Kidney (tissue), 14 donors: ENCODE measurements around the gene SMURF1. TPM values are rescaled to one million over a fixed set of nuclear protein-coding genes. Genes with fewer than 3 reads are reported as not detected.

ENCODE experiments used
- DNase-seq, 5 donors: peaks; one replicate each; pipeline ENCODE4 v3.0.0-alpha.2; 2013 to 2020
- FAIRE-seq: peaks from 2 replicates; lab custom pipeline; 2012; peaks lifted over from hg19 to GRCh38; lab: Jason Lieb, UNC
- H3K27ac ChIP-seq, 2 donors: one replicate each; pipeline ENCODE4 v1.7.0; 2013; ENCODE audit warnings: low read depth in 2 of 2, low read length in 2 of 2, inconsistent platforms in 1 of 2
- H3K27me3 ChIP-seq: one replicate; pipeline ENCODE4 v1.7.1; 2013; ENCODE audit warnings: low read length, inconsistent platforms; ENCODE audit not compliant: control insufficient read depth, insufficient read depth
- H3K36me3 ChIP-seq, 3 donors: one replicate each; pipeline versions ENCODE4 v1.7.0 to v1.7.1; 2013; ENCODE audit warnings: low read length in 3 of 3, control low read depth in 1 of 3, inconsistent platforms in 1 of 3; ENCODE audit not compliant: insufficient read depth in 3 of 3, control insufficient read depth in 2 of 3
- H3K4me1 ChIP-seq, 3 donors: one replicate each; pipeline versions ENCODE4 v1.7.0 to v1.7.1; 2013; ENCODE audit warnings: low read length in 3 of 3, inconsistent platforms in 1 of 3, low read depth in 1 of 3; ENCODE audit not compliant: control insufficient read depth in 2 of 3, insufficient read depth in 2 of 3
- H3K4me3 ChIP-seq, 3 donors: one replicate each; pipeline versions ENCODE4 v1.7.0 to v1.8.1; 2013; ENCODE audit warnings: low read length in 3 of 3, control low read depth in 1 of 3, inconsistent platforms in 1 of 3
- H3K9ac ChIP-seq, 3 donors: one replicate each; pipeline versions ENCODE4 v1.7.0 to v1.7.1; 2013; ENCODE audit warnings: low read length in 3 of 3, control low read depth in 1 of 3, inconsistent platforms in 1 of 3
- H3K9me3 ChIP-seq, 3 donors: one replicate each; pipeline versions ENCODE4 v1.7.0 to v1.7.1; 2013; ENCODE audit warnings: low read length in 3 of 3, control low read depth in 1 of 3, inconsistent platforms in 1 of 3; ENCODE audit not compliant: control insufficient read depth in 2 of 3, insufficient read depth in 1 of 3
- CTCF ChIP-seq: IDR thresholded peaks from 3 replicates; pipeline ENCODE4 v1.5.1; 2012; ENCODE audit warnings: mild to moderate bottlenecking, moderate library complexity, borderline replicate concordance; ENCODE audit not compliant: insufficient read depth; ENCODE audit errors: extremely low read depth
- intact Hi-C: fragments of 100-400 bp; cut with DNase I; formaldehyde crosslinking; loops from one replicate; pipeline ENCODE4 v1.11.1; 2022
- polyA plus RNA-seq: library from polyadenylated mRNA; stranded (reverse); fragments of 350-450 nt; fragmentation: Illumina TruSeq; extraction: RNeasy Lipid Tissue Mini Kit (QIAGEN cat#74804); gene quantifications from one replicate; pipeline ENCODE4 v1.2.3, GENCODE V29; 2014; ENCODE audit warnings: low read depth, low replicate concordance; ENCODE audit not compliant: insufficient read depth
- total RNA-seq: library from RNA; stranded (reverse); fragmentation: NEBNext Ultra II Directional; extraction: Animal tissue kit (Norgen Biotek cat#: 25700); gene quantifications from one replicate; pipeline ENCODE4 v1.2.1, GENCODE V29; 2021
- donor health status: control.
- donor health status: control.
- donor health status: control.
- donor health status: control.
- donor health status: control.
- donor health status: DM: yes; HTN: yes; CAD: no.
- donor health status: Normal renal cell carcinoma (clear cell type).

The SMURF1 gene
- total and polyA plus RNA-seq, 2 donors from 2014 or later = 6.3 to 29.8 TPM

GRCh38 chr7:99033765-99034164 lies 110.1 kb downstream of the SMURF1 start:
- no peak for FAIRE-seq
- Histone ChIP-seq H3K27ac (no peak overlapping the region), H3K9ac (no peak overlapping the region), H3K27me3 (no peaks in the 10 kb centered on the region), H3K4me3 (no peak overlapping the region), H3K9me3 (no peaks in the 10 kb centered on the region), H3K36me3 (peaks cover 8 to 74% (median 49%) of the 10 kb centered on the region in 3 donors), H3K4me1 (peaks cover 0 to 5% (median 0%) of the 10 kb centered on the region in 3 donors)
- no peak for TF ChIP-seq CTCF
- intact Hi-C loops = no loop called here
- DNase-seq = no peak

- Histone ChIP-seq H3K27me3 (no peaks in the 10 kb centered on the region), H3K27ac (no peak overlapping the region), H3K4me1 (peaks cover 0 to 5% (median 0%) of the 10 kb centered on the region in 3 donors), H3K9ac (no peak overlapping the region), H3K36me3 (peaks cover 7 to 73% (median 47%) of the 10 kb centered on the region in 3 donors), H3K4me3 (no peak overlapping the region), H3K9me3 (no peaks in the 10 kb centered on the region)
- no peak for FAIRE-seq
- TF ChIP-seq CTCF = no peak
- intact Hi-C loops = no loop called here
- no peak for DNase-seq
These were observed 111.0 kb downstream of the SMURF1 start for GRCh38 chr7:99032928-99033327.

- Histone ChIP-seq H3K27me3 (no peaks in the 10 kb centered on the region), H3K4me3 (no peak overlapping the region), H3K9ac (no peak overlapping the region), H3K36me3 (peaks cover 2 to 66% (median 39%) of the 10 kb centered on the region in 3 donors), H3K27ac (peak overlapping the region; percentile 12 to 86), H3K4me1 (peaks cover 0 to 5% (median 0%) of the 10 kb centered on the region in 3 donors), H3K9me3 (no peaks in the 10 kb centered on the region)
- DNase-seq (no peak), FAIRE-seq (no peak)
- intact Hi-C loops = no loop called here
- no peak for TF ChIP-seq CTCF
These were observed 112.4 kb downstream of the SMURF1 start for GRCh38 chr7:99031496-99031895.

GRCh38 chr7:99030951-99031350 lies 113.0 kb downstream of the SMURF1 start:
- no peak for DNase-seq
- H3K9ac ChIP-seq = no peak overlapping the region
- no peak for FAIRE-seq
- H3K36me3 ChIP-seq = peaks cover 0 to 60% (median 39%) of the 10 kb centered on the region in 3 donors
- H3K27me3 ChIP-seq = no peaks in the 10 kb centered on the region
- TF ChIP-seq CTCF = no peak
- peaks cover 0 to 5% (median 0%) of the 10 kb centered on the region in 3 donors for H3K4me1 ChIP-seq
- intact Hi-C loops = no loop called here
- H3K9me3 ChIP-seq = no peaks in the 10 kb centered on the region
- H3K27ac ChIP-seq = peak overlapping the region in 1 of 2 donors; percentile 71
- no peak overlapping the region for H3K4me3 ChIP-seq
